MCF 10A (cell line): ENCODE data around the gene PIP4K2A. TPM values are rescaled to one million over a fixed set of nuclear protein-coding genes. Genes with fewer than 3 reads are reported as not detected.

Source experiments
- BruUV-seq: library from RNA; stranded (reverse); fragments of 400-500 nt; replicated peaks from 2 replicates; lab custom pipeline; 2021; lab: Mats Ljungman, UMichigan
- CTCF ChIA-PET: fragments of 300-600 bp; sonication (Branson Sonifier 250); formaldehyde crosslinking; extraction: SDS; loops from one replicate; lab custom pipeline; 2021; ENCODE audit warnings: antibody characterized with exemption, inconsistent platforms; lab: Yijun Ruan, JAX
- POLR2A ChIA-PET: fragments of 300-600, 350-650 bp; sonication (Branson Sonifier 250); formaldehyde crosslinking; extraction: SDS; loops from one replicate; lab custom pipeline; 2020; ENCODE audit warnings: antibody characterized with exemption, inconsistent platforms; lab: Yijun Ruan, JAX
- DNase-seq: peaks from one replicate; pipeline ENCODE4 v3.0.0-alpha.2; 2018; ENCODE audit not compliant: unreplicated experiment
- H3K27ac Mint-ChIP-seq: one replicate; pipeline ENCODE4 v1.8.0; 2022; ENCODE audit warnings: mild to moderate bottlenecking, low read depth, mixed read lengths; ENCODE audit not compliant: unreplicated experiment
- H3K27me3 Mint-ChIP-seq: one replicate; pipeline ENCODE4 v1.8.0; 2022; ENCODE audit warnings: mixed read lengths; ENCODE audit not compliant: insufficient read depth, unreplicated experiment
- H3K36me3 Mint-ChIP-seq: one replicate; pipeline ENCODE4 v1.8.0; 2022; ENCODE audit warnings: mild to moderate bottlenecking, moderate library complexity, mixed read lengths; ENCODE audit not compliant: insufficient read depth, unreplicated experiment
- H3K4me1 Mint-ChIP-seq: one replicate; pipeline ENCODE4 v1.8.0; 2022; ENCODE audit warnings: mixed read lengths; ENCODE audit not compliant: insufficient read depth, unreplicated experiment
- H3K4me3 Mint-ChIP-seq: one replicate; pipeline ENCODE4 v1.8.0; 2022; ENCODE audit warnings: mild to moderate bottlenecking, moderate library complexity, mixed read lengths; ENCODE audit not compliant: unreplicated experiment
- H3K9me3 Mint-ChIP-seq: one replicate; pipeline ENCODE4 v1.8.0; 2022; ENCODE audit warnings: mixed read lengths; ENCODE audit not compliant: unreplicated experiment
- intact Hi-C: fragments of 100-400 bp; cut with micrococcal nuclease; formaldehyde crosslinking; loops from 2 replicates; pipeline ENCODE4 v1.14.1; 2022
- total RNA-seq: library from RNA; stranded (reverse); gene quantifications from 2 replicates; pipeline ENCODE4 v1.2.3, GENCODE V29; 2022
- TF ChIP-seq, protein P1 (sequence below): fragments of 200-600 bp; IDR thresholded peaks from one replicate; pipeline ENCODE4 v1.8.0; 2022; ENCODE audit warnings: antibody characterized with exemption, mild to moderate bottlenecking; ENCODE audit not compliant: unreplicated experiment

Gene PIP4K2A
- total RNA-seq, 1 experiment from 2014 or later = 24.2 TPM

DNA sequence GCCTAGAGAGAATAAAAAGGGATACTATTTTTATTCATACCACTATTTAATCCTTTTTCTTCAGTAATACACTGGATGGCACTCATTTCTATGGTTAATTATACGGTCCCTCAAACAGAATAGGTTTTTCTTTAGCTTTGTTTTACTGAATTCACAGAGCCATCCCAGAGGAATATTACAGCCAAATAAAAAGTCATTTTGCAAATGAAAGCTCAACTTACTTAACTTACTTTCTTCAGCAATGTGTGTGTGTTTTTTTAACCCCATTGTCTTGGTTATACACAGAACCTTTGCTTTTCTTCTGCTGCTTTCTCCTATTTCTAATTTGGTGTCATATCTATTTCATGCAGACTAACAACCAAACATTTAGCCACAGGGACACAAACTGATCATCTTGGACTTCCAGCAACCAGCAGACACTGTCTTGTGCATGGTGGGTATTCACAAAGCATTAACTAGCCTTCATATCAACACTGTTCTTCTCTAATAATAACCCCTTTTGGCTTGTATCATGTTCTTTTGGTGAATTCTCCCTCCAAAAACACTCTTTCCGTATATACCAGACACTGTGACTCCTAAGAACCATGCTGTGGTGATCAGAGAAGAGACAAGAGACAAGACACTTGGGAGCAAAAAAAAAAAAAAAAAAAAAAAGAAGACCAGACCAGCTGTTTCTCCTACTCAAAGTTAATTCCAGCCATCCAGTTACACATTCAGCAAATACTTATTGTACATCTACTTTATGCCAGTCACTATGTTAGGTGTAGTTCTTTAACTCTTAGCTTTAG is 40.4 kb downstream of the PIP4K2A start:
- no peaks in the 10 kb centered on the region for H3K9me3 Mint-ChIP-seq
- TF ChIP-seq, protein P1, sequence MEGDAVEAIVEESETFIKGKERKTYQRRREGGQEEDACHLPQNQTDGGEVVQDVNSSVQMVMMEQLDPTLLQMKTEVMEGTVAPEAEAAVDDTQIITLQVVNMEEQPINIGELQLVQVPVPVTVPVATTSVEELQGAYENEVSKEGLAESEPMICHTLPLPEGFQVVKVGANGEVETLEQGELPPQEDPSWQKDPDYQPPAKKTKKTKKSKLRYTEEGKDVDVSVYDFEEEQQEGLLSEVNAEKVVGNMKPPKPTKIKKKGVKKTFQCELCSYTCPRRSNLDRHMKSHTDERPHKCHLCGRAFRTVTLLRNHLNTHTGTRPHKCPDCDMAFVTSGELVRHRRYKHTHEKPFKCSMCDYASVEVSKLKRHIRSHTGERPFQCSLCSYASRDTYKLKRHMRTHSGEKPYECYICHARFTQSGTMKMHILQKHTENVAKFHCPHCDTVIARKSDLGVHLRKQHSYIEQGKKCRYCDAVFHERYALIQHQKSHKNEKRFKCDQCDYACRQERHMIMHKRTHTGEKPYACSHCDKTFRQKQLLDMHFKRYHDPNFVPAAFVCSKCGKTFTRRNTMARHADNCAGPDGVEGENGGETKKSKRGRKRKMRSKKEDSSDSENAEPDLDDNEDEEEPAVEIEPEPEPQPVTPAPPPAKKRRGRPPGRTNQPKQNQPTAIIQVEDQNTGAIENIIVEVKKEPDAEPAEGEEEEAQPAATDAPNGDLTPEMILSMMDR = no peak
- no peak overlapping the region for H3K4me3 Mint-ChIP-seq
- no peak overlapping the region for H3K27ac Mint-ChIP-seq
- DNase-seq = no peak
- CTCF ChIA-PET = interaction anchor here (0.7 kb wide), 3 partner anchors 13 to 680 kb away, joined by 3 to 6 read pairs (median 3); no protein-coding TSS in a partner anchor
- POLR2A ChIA-PET = interaction anchor here (0.7 kb wide), 1 partner anchor 879 kb away, joined by 3 read pairs; no protein-coding TSS in a partner anchor
- intact Hi-C loops = no loop called here
- H3K27me3 Mint-ChIP-seq = no peaks in the 10 kb centered on the region
- H3K4me1 Mint-ChIP-seq = peaks cover 10% of the 10 kb centered on the region
- H3K36me3 Mint-ChIP-seq = no peaks in the 10 kb centered on the region
- no TSS peak for BruUV-seq

DNA sequence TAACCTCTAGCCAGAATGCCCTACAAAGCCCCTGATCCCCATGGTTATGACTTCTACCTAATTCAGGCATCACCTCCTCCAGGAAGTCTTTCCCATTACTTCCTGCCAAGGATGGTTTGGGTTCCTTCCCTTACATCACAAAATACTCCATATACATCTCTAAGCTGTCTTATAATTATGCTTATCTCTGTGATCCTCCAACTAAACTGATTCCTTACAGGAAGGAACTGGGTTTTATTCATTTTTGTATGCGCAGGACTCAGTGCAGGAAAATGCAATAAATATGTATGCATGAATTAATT is 41.3 kb downstream of the PIP4K2A start:
- Mint-ChIP-seq H3K27me3 (no peaks in the 10 kb centered on the region), H3K4me1 (peaks cover 10% of the 10 kb centered on the region), H3K27ac (no peak overlapping the region), H3K4me3 (no peak overlapping the region), H3K9me3 (no peaks in the 10 kb centered on the region), H3K36me3 (peaks cover 4% of the 10 kb centered on the region)
- TF ChIP-seq, protein P1 = no peak
- BruUV-seq = no TSS peak
- intact Hi-C loops = no loop called here
- CTCF ChIA-PET = no interaction called here
- no peak for DNase-seq
- POLR2A ChIA-PET = interaction anchor here (0.9 to 1.0 kb wide), 2 partner anchors 8 to 24 kb away, joined by 3 to 4 read pairs; no protein-coding TSS in a partner anchor

DNA sequence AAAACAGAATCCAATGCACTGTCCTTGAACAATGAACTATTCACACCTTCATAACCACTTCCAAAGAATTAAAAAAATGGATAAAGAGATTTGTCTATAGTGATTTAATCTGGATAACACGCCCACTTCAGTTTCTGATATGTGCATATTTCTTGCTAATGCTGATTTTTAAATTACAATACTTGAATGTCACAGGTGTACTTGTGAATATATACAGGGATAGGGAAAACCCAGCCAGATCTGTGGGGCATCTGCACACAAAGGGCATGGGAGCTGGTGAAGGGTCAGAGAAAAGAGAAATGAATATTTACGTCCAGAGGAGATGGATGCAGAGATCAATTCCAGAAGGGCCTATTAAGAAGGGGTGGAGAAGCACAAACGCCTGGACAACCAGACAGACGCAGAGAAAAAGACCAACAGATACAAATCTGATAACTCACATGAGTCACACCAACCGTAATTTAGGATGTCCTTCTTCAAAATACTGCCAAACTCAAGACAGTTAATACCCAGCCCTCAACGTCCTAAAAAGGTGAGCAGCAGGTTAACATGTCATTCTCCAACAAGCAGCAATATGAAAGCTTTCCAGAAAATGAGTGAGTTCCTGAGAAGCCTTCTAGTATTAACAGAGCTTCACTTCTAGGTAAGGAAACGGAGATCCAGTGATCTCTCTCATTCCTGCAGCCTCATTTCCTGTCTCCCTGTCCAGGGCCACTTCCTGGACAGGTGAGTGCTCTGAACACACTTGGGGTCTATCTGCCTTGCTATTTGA is 41.9 kb downstream of the PIP4K2A start:
- H3K4me1 Mint-ChIP-seq = peaks cover 10% of the 10 kb centered on the region

More for the DNA sequence above, 41.9 kb downstream of the PIP4K2A start:
- Mint-ChIP-seq H3K27me3 (no peaks in the 10 kb centered on the region), H3K4me3 (no peak overlapping the region), H3K27ac (no peak overlapping the region), H3K36me3 (peaks cover 6% of the 10 kb centered on the region), H3K9me3 (no peaks in the 10 kb centered on the region)
- ChIA-PET CTCF (no interaction called here), POLR2A (interaction anchor here (0.6 to 1.0 kb wide), 5 partner anchors 9 to 40 kb away, joined by 3 to 4 read pairs (median 3); no protein-coding TSS in a partner anchor)
- TF ChIP-seq, protein P1 = no peak
- no peak for DNase-seq
- intact Hi-C loops = no loop called here
- no TSS peak for BruUV-seq
